Measurements from ENCODE around the gene MS4A1. TPM values are rescaled to one million over a fixed set of nuclear protein-coding genes. Genes with fewer than 3 reads are reported as not detected.

MS4A1 gene
- polyA plus RNA-seq, 1 donor (not counting 4 experiments of a cell fraction or from before 2014, with no cell fraction given), result 0.07 TPM

DNA sequence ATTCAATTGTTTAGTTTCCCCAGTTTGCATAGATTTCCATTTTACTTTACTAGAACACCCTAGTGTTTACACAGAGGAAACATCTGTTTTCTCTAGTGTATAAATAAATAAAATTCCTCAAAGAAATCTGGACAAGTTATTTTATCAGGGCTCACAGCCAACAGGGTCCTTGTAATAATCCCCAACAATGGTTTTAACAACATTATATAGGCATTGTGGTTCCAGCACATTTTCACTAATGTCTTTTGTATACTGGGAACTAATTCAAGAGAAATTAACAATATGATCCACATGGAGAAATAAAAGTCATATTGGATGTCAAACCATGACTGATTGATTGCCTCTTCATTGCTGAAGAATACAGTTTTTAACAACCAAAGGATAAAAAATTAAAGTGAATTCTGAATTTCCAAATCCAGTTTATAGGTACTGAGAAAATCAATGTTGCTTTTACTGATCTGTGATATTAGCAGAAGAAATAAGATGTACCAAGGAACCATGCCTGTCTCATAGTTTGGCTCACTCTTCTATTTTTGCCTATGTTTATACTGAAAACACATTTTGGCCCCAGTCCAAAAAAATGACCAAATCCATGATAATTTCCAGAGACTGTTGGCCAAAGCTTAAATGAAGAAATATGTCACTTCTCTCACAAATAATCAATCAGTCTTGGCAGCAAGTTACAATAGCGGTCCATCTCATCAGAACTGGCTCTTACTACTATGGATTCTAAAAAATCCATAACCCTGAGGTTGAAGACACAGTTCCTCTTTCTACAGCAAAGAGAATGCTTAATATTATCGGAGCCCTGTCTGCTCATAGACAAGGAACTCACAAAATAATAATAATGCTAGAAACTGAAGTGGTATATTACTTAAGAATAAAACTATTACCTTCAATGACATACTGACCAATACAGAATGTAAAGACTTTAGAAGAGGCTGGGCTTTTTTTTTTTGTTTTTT lies 58.1 kb downstream of the MS4A1 start:
- Histone ChIP-seq H3K79me2 (ENCODE audit: control insufficient read depth, insufficient read depth, low read length) (no peaks in the 10 kb centered on the region), H3K4me2 (ENCODE audit: control insufficient read depth, extremely low read depth, insufficient read depth, low read depth, low read length) (no peak overlapping the region), H3K27ac (ENCODE audit: control insufficient read depth, insufficient read depth, low read length) (no peak overlapping the region), H3K9ac (ENCODE audit: control insufficient read depth, extremely low read depth, insufficient read depth, low read length) (no peak overlapping the region), H4K20me1 (ENCODE audit: control insufficient read depth, extremely low read depth, insufficient read depth, low read length) (no peaks in the 10 kb centered on the region), H3K36me3 (ENCODE audit: control insufficient read depth in 2 of 2, extremely low read depth in 1 of 2, insufficient read depth in 2 of 2, low read length in 2 of 2) (no peaks in the 10 kb centered on the region), H3K4me1 (ENCODE audit: control insufficient read depth, extremely low read depth, insufficient read depth, low read length) (no peaks in the 10 kb centered on the region), H2AFZ (ENCODE audit: control insufficient read depth, low read length) (no peak overlapping the region), H3K4me3 (ENCODE audit: control insufficient read depth in 2 of 3, extremely low read depth in 1 of 3, insufficient read depth in 2 of 3, low read depth in 1 of 3, low read length in 3 of 3) (no peak overlapping the region), H3K9me3 (ENCODE audit: control insufficient read depth, low read depth, low read length) (no peaks in the 10 kb centered on the region), H3K27me3 (ENCODE audit: control insufficient read depth, extremely low read depth, insufficient read depth, low read length) (no peaks in the 10 kb centered on the region), H3K9me1 (ENCODE audit: control insufficient read depth, extremely low read depth, insufficient read depth, low read length) (no peaks in the 10 kb centered on the region)
- no peak for FAIRE-seq
- TF ChIP-seq, protein P1, sequence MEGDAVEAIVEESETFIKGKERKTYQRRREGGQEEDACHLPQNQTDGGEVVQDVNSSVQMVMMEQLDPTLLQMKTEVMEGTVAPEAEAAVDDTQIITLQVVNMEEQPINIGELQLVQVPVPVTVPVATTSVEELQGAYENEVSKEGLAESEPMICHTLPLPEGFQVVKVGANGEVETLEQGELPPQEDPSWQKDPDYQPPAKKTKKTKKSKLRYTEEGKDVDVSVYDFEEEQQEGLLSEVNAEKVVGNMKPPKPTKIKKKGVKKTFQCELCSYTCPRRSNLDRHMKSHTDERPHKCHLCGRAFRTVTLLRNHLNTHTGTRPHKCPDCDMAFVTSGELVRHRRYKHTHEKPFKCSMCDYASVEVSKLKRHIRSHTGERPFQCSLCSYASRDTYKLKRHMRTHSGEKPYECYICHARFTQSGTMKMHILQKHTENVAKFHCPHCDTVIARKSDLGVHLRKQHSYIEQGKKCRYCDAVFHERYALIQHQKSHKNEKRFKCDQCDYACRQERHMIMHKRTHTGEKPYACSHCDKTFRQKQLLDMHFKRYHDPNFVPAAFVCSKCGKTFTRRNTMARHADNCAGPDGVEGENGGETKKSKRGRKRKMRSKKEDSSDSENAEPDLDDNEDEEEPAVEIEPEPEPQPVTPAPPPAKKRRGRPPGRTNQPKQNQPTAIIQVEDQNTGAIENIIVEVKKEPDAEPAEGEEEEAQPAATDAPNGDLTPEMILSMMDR (optimal IDR thresholded peaks at IDR 0.05 in 1 of 3, IDR thresholded peaks at IDR 0.05 in 1 of 3, conservative IDR thresholded peaks at IDR 0.05 in 1 of 3; ENCODE audit: extremely low read depth in 1 of 3, insufficient read depth in 2 of 3, low read length in 3 of 3), result no peak
- no peak for TF ChIP-seq EZH2 (IDR thresholded peaks at IDR 0.05; ENCODE audit: low read length)
- DNase-seq (ENCODE audit: low read depth, low spot score), result no peak
- dilution Hi-C loops (cut with MboI; ENCODE audit: extremely low pct_ligation_motif_present, low sequenced_read_pairs), result no loop called here

DNA sequence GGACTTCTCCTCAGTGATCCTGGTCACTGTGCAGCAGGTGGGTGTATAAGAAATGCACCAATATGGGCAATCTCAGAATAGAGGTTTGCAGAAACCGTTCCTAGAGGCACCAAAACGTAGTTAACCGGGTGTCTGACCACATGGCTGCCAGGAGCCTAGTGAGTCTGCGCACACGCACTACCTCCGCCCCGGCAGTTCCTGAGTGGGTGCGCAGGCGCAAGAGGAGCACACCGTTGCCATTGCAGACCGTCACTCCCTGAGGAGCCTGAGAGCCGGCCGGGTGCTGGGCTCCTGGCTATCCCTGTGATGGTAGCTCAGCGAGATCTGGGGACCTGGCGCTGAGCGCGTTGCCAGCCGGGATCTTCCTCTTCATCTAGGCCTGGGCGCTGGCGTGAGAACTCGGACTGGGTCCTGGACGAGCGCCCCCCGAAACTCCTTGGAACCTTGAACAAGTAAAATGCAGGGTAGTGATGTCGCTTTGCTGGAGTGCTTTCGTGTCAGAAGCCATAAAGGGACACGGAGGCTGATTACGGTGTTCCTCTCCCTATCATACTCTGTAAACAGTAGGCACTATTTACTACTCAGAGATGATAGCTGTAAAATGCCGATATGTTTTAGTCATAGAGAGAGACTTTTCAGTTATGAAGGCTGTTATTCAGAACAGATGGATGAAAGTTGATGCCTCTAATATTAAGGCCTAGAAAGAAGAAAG lies 59.7 kb downstream of the MS4A1 start, which contains the start of gene MS4A13:
Gene MS4A13 (plus strand): TSS at position 249 of the 712 bp plus-strand sequence. CDS start 2,692 bp downstream, outside the sequence.
- Histone ChIP-seq H3K9me3 (ENCODE audit: control insufficient read depth, low read depth, low read length) (no peaks in the 10 kb centered on the region), H4K20me1 (ENCODE audit: control insufficient read depth, extremely low read depth, insufficient read depth, low read length) (no peaks in the 10 kb centered on the region), H3K9ac (ENCODE audit: control insufficient read depth, extremely low read depth, insufficient read depth, low read length) (no peak within 1 kb of the TSS), H3K27ac (ENCODE audit: control insufficient read depth, insufficient read depth, low read length) (no peak within 1 kb of the TSS), H3K79me2 (ENCODE audit: control insufficient read depth, insufficient read depth, low read length) (no peaks in the 10 kb centered on the region), H3K4me1 (ENCODE audit: control insufficient read depth, extremely low read depth, insufficient read depth, low read length) (no peaks in the 10 kb centered on the region), H3K4me2 (ENCODE audit: control insufficient read depth, extremely low read depth, insufficient read depth, low read depth, low read length) (no peak within 1 kb of the TSS), H2AFZ (ENCODE audit: control insufficient read depth, low read length) (no peak within 1 kb of the TSS), H3K4me3 (ENCODE audit: control insufficient read depth in 2 of 3, extremely low read depth in 1 of 3, insufficient read depth in 2 of 3, low read depth in 1 of 3, low read length in 3 of 3) (no peak within 1 kb of the TSS), H3K27me3 (ENCODE audit: control insufficient read depth, extremely low read depth, insufficient read depth, low read length) (no peaks in the 10 kb centered on the region), H3K9me1 (ENCODE audit: control insufficient read depth, extremely low read depth, insufficient read depth, low read length) (no peaks in the 10 kb centered on the region), H3K36me3 (ENCODE audit: control insufficient read depth in 2 of 2, extremely low read depth in 1 of 2, insufficient read depth in 2 of 2, low read length in 2 of 2) (no peaks in the 10 kb centered on the region)
- TF ChIP-seq, protein P1 (optimal IDR thresholded peaks at IDR 0.05 in 1 of 3, IDR thresholded peaks at IDR 0.05 in 1 of 3, conservative IDR thresholded peaks at IDR 0.05 in 1 of 3; ENCODE audit: extremely low read depth in 1 of 3, insufficient read depth in 2 of 3, low read length in 3 of 3), result no peak
- no peak for TF ChIP-seq EZH2 (IDR thresholded peaks at IDR 0.05; ENCODE audit: low read length)
- dilution Hi-C loops (cut with MboI; ENCODE audit: extremely low pct_ligation_motif_present, low sequenced_read_pairs), result no loop called here
- no peak for DNase-seq (ENCODE audit: low read depth, low spot score)
- FAIRE-seq, result no peak

Other genes starting within 250 kb of the MS4A1 start
- gene MS4A4E, start 212.7 kb upstream of the MS4A1 start, polyA plus RNA-seq, result not detected in 3 replicates
- not detected in 3 replicates for gene MS4A4A, start 175.2 kb upstream of the MS4A1 start, polyA plus RNA-seq
- gene MS4A6E, start 128.6 kb upstream of the MS4A1 start, polyA plus RNA-seq, result not detected in 3 replicates
- not detected in 3 replicates for gene MS4A7, start 77.3 kb upstream of the MS4A1 start, polyA plus RNA-seq
- not detected in 3 replicates for gene MS4A14, start 59.4 kb upstream of the MS4A1 start, polyA plus RNA-seq
- not detected in 3 replicates for gene MS4A5, start 26.3 kb upstream of the MS4A1 start, polyA plus RNA-seq
- not detected in 3 replicates for gene MS4A12, start 36.9 kb downstream of the MS4A1 start, polyA plus RNA-seq
- not detected in 3 replicates for gene MS4A13, start 59.5 kb downstream of the MS4A1 start, polyA plus RNA-seq
- gene MS4A8, start 243.8 kb downstream of the MS4A1 start, polyA plus RNA-seq, result not detected in 3 replicates